SW480 (cell line): ENCODE data around the gene MUSK.
A peak's percentile ranks its signal among the peaks of the same experiment; 100 is the strongest.

ENCODE experiments used
- DNase-seq: peaks from one replicate; pipeline ENCODE4 v3.0.0-alpha.2; 2016; ENCODE audit warnings: low spot score

MUSK gene

DNA sequence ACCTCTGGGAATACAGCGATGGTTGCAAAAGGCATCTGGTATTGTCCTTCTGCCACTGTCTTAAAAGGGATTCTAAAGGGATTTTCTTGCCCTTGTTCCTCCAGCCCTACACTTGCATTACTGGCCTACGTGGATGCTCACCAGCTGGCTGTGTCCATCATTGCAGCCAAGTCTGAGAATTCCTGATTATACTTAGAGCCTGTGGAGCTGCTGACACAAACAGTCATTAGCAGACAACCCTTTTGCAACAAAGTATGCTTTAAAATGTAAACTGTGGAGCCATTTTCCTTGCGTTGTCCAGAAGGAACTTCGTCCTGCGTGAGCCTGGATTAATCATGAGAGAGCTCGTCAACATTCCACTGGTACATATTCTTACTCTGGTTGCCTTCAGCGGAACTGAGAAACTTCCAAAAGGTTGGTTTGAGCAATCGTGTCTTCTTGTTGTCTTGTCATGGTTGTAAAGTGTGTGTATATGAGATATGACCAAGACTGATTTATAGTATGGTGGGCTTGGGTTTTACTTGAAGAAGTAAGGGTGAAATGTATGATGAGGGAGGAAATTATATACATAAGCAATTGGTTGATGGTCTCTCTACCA, at the start of gene MUSK:
MUSK (plus strand) TSS at position 222 of the 598 bp plus-strand sequence; CDS start at position 336, 114 bp downstream.
- DNase-seq: no peak

DNA sequence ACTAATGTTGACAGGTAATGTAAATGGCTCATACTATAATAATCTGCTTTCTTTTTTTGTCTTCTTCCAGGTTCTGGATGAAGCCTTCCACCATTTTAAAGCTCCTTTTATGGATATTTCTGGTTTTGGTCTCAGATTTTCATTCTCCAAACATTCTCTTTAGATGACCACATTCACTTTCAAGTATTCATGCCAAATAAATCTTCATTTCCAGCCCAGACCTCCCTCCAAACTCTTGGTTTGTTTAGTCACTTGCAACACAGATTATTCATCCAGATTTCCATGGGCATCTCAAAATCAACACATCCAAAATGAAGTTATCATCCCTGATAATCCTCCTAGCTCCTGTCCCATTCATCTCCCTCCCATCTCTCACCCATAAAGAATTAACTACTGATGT, 48.8 kb upstream of the MUSK start:
- no peak for DNase-seq

GRCh38 chr9:110620726-110621125, 47.9 kb upstream of the MUSK start:
- DNase-seq: no peak

GRCh38 chr9:110622368-110622767, 46.2 kb upstream of the MUSK start:
- DNase-seq: no peak

GRCh38 chr9:110623462-110624025, 45.0 kb upstream of the MUSK start:
- peak; percentile 72 for DNase-seq

- no peak for DNase-seq
These were observed 42.3 kb upstream of the MUSK start for GRCh38 chr9:110626101-110626829.

GRCh38 chr9:110635589-110635988, 33.0 kb upstream of the MUSK start:
- no peak for DNase-seq

DNA sequence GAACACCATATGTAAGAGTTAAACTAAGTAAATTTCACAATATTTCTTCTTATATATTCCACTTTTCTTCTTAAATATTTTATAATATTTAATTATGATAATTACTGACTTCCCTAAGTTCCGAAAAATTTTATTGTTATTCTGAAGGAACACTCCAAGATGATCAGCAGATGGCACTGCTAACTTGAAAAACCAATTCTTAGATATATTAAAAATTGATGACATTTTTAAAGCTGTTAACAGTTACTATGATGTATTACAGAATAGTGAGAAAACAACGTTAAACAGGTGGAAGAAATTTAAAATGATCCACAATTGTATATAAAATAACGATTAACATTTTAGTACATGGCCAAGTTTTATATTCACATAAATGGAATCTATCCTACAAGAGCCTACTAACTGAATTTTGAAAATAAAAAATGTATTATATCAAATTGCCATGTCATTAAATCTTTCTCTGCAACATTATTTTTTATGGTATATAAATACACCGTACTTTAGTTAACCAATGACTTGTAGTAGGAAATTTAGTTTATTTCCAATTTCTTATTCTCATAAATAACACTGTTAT, 30.1 kb upstream of the MUSK start:
- peak; percentile 37 for DNase-seq

- no peak for DNase-seq
These were observed 27.9 kb upstream of the MUSK start for GRCh38 chr9:110640736-110641135.

DNA sequence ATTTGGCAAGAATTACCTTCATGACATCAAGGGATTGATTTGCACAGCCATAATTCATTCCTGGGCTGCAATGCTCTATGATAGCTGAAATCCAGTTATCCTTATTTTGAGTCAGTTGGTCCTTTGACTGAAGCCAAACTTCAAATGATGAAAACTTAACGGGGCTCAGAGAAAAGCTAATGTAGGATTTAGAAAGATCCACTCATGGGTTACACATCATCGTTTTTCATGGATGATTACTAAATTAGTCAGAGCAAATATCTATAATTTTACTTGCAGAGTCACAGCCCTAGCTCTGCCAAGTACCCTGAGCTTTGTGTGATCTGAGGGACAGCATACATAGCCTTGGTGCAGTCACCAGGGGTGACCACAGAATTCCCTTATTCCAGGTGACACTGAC, 27.3 kb upstream of the MUSK start:
- DNase-seq: no peak

GRCh38 chr9:110648696-110649095, 19.9 kb upstream of the MUSK start:
- no peak for DNase-seq

GRCh38 chr9:110650261-110650660, 18.3 kb upstream of the MUSK start:
- DNase-seq: no peak

- no peak for DNase-seq
These were observed 17.6 kb upstream of the MUSK start for GRCh38 chr9:110650991-110651411.

DNA sequence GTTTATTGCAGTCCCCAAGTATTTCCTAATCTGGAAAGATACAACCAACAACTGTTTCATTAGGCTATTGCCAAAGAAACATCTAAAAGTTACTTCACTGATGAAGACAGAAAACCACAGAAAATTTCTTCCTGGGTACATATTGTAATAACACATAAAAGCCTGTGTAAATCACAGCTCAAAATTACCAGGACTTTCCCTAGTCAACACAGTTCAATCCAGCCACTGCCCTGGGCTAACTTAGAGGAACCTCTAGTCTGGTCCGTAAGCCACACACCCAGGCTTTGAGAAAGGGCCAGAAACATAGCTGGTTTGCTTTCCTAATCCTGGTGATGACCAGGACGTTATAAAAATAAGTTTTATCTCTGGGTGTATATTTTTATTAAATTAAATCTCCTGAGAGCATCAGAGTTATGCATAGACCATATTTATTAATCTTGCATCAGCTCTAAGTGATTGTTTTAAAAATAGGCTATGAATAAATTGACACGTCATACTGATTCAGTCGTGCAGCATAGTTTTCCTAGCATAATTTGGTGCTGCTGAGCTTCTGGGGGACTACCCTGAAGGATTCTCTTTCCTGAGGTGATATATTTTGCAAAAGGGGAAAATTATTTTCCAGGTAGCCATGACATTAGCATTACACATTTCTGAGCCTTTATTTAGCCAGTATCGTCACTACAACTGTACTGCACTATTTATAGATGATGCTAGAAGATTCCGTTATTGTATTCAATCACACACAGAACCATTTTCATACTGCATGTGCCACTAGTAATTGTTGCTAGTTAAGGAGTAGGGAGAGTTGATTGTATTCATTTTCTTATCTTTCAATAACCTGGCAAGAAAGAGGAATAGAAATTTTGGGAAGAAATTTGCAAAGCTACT, 12.6 kb upstream of the MUSK start:
- DNase-seq: no peak

DNA sequence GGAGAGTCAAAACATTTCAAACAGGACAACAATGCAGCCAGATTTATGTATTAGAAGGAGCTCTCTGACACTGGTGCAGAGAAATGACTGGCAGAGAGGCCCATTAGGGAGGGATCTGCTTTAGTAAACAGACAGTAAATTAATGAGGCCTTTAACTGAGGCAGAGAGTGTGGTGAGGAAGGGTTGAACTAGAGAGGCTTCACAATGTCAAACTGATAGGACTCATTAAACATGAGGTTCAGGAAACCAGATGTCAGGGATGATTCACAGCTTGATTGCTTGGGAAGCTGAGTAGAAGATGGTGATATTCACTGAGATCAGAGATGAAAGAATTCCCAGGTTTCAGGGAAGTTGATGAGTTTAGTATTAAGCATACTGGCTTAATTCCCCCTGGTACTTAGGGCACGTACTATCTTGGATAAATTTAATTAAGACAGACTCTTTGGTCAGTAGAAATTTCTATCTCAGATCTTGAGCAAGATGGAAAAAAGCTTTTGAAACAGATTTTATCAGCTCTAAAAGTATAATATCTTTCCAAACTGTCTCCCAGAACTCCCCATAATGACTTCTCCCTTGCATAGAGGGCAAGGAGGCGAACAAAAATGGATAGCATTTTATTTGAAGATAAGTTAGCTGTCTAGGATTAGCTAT, 8.6 kb upstream of the MUSK start:
- no peak for DNase-seq

GRCh38 chr9:110669433-110669832, 842 bp downstream of the MUSK start:
- no peak for DNase-seq

- DNase-seq: no peak
These were observed 3.3 kb downstream of the MUSK start for GRCh38 chr9:110671849-110672248.

DNA sequence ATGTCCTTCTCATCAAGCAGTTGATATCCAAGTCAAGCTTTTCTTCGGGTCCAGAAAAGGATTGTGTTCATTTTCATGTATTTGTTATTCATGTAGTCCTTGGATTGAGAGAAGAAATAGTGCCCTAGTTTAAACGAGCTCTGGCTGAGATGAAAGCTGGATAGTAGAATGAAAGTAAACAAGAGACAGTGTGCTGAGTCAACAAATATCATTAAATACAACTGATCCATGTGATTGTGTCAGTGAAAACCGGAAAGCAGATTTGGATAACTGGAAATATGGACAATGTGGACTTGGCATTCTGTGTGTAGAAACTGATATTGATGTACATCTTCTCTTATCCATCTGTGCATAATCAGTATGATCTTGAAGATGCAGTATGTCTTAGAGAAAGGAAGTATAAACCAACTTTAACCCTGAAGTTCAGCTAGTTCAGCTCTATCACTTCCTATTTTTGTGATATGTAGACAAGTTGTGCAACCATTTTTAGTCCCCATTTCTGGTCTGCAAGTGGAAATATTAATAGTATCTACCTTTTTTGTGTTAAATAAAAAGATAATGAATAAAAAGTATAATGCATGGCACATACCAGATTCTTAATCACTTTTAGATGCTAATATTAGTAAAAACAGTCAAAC, 4.4 kb downstream of the MUSK start:
- DNase-seq: no peak

DNA sequence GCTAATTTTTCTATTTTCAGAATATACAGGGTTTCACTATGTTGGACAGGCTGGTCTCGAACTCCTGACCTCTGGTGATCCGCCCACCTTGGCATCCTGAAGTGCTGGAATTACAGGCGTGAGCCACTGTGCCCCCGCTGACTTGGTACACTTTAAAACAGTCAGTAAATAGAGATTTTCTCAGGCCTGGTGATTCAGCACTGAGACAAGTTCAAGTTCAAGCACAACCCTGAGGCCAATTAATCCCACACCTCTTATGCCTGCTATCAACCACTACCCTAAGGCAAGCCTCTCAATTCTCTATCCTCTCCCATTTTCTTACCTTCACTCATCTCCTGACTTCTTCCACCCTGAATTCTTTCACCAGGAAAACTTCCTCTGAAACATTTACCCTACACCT, 18.9 kb downstream of the MUSK start:
- no peak for DNase-seq

DNA sequence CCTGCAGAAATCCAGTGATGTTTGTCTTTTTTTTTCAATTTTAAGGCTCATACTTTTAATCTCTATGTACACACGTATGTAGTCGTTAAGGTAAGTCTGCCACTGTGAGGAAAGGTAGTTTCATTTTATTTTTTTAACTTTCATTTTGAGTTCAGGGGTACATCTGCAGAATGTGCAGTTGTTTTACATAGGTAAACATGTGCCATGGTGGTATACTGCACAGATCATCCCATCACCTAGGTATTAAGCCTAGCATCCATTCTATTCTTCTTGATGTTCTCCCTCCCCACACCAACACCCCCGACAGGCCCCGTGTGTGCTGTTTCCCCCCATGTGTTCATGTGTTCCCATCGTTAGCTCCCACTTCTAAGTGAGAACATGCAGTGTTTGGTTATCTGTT, 19.7 kb downstream of the MUSK start:
- no peak for DNase-seq

DNA sequence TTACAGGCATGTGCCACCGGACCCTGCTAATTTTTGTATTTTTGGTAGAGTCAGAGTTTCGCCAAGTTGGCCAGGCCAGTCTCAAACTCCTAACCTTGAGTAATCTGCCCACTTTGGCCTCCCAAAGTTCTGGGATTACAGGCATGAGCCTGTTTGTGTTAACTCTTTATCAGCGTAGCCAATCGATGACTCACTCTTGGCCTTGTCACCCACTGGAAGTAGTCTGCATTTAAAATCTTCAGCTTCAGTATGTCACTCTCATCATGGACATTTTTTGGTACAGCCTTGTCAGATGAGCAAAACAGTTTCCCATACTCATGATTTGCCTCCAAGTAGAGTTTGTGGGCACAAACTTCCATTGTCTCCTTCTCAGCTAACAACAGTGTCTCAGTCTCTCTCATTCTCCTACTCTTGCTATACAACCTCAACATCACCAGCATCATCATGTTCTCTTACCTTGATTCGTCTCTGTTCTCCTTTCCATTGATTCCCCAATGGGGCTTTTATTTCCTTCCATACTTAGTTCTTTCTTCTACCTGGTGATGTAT, 22.5 kb downstream of the MUSK start:
- no peak for DNase-seq
